Activated CD4-positive, alpha-beta T cell treated with anti-CD3 and anti-CD28 coated beads for 48 hours (primary cell): ENCODE measurements around the gene MLST8.
"Not testable (repeated sequence)": the region's sequence is repeated elsewhere in the genome, so short reads cannot be mapped to it uniquely, and the experiment has no call there.

Experiments used
- DNase-seq: peaks from one replicate; pipeline ENCODE4 v3.0.0-alpha.2; 2020

The MLST8 gene

GRCh38 chr16:2250652-2251295 lies 45.5 kb downstream of the MLST8 start:
- DNase-seq: peak; percentile 65

GRCh38 chr16:2251296-2252111 lies 46.2 kb downstream of the MLST8 start, which contains the start of gene ECI1:
TSS of gene ECI1 (minus strand) at chr16:2251587. CDS start at chr16:2251566, 21 bp downstream.
- DNase-seq: peak; percentile 88

- no peak for DNase-seq
Observed at GRCh38 chr16:2252806-2253148, 47.5 kb downstream of the MLST8 start.

- no peak for DNase-seq
Observed at GRCh38 chr16:2253293-2253692, 48.0 kb downstream of the MLST8 start.

- no peak for DNase-seq
Observed at GRCh38 chr16:2256531-2257140, 51.4 kb downstream of the MLST8 start.

GRCh38 chr16:2257726-2258125 lies 52.5 kb downstream of the MLST8 start:
- DNase-seq: no peak

GRCh38 chr16:2258530-2258929 lies 53.3 kb downstream of the MLST8 start:
- DNase-seq: not testable (repeated sequence)
